Aorta (tissue), 5 donors: ENCODE data around the gene CLEC2D. TPM values are rescaled to one million over a fixed set of nuclear protein-coding genes. Genes with fewer than 3 reads are reported as not detected.
"Not testable (repeated sequence)": the region's sequence is repeated elsewhere in the genome, so short reads cannot be mapped to it uniquely, and the experiment has no call there.

Source experiments
- ATAC-seq: fragments of 200-7000 bp; cut with Tn5 transposase; one replicate; pipeline ENCODE4 v1.9.1; 2022; ENCODE audit warnings: moderate library complexity; ENCODE audit not compliant: low FRiP score
- DNase-seq, 2 donors: peaks; one replicate each; pipeline ENCODE4 v3.0.0-alpha.2; 2020
- H3K27ac ChIP-seq, 2 donors: one replicate each; pipeline ENCODE4 v1.5.1; 2013; ENCODE audit warnings: low read length in 2 of 2, mild to moderate bottlenecking in 2 of 2, moderate library complexity in 2 of 2, control low read depth in 1 of 2, inconsistent platforms in 1 of 2, low read depth in 1 of 2
- H3K27me3 ChIP-seq, 2 donors: one replicate each; pipeline ENCODE4 v1.6.1; 2013; ENCODE audit warnings: control low read depth in 1 of 2, low read length in 1 of 2, mild to moderate bottlenecking in 1 of 2, moderate library complexity in 1 of 2; ENCODE audit not compliant: insufficient read depth in 2 of 2, control insufficient read depth in 1 of 2
- H3K36me3 ChIP-seq, 2 donors: one replicate each; pipeline ENCODE4 v1.6.1; 2013; ENCODE audit warnings: control low read depth in 1 of 2, low read length in 1 of 2, mild to moderate bottlenecking in 1 of 2; ENCODE audit not compliant: insufficient read depth in 2 of 2, control insufficient read depth in 1 of 2
- H3K4me1 ChIP-seq, 2 donors: one replicate each; pipeline ENCODE4 v1.6.1; 2013; ENCODE audit warnings: low read length in 2 of 2, control low read depth in 1 of 2, mild to moderate bottlenecking in 1 of 2, moderate library complexity in 1 of 2; ENCODE audit not compliant: insufficient read depth in 2 of 2, control insufficient read depth in 1 of 2
- H3K4me3 ChIP-seq, 2 donors: one replicate each; pipeline ENCODE4 v1.5.1; 2013; ENCODE audit warnings: low read length in 2 of 2, control low read depth in 1 of 2, mild to moderate bottlenecking in 1 of 2
- H3K9me3 ChIP-seq: one replicate; pipeline ENCODE4 v1.6.1; 2013; ENCODE audit warnings: mild to moderate bottlenecking, low read length; ENCODE audit not compliant: control insufficient read depth
- whole genome bisulfite sequencing, 2 donors: extraction: QIAGEN DNeasy Blood & Tissue Kit; methylation state at CpG; one replicate each; pipeline ENCODE4 v1.1.7; 2013; 5-methylcytosine and 5-hydroxymethylcytosine counted together
- intact Hi-C, 2 donors: fragments of 100-400 bp; cut with DNase I; formaldehyde crosslinking; loops; one replicate each; pipeline versions ENCODE4 v1.14.2 to v1.15.0; 2022
- polyA plus RNA-seq, 2 donors: library from polyadenylated mRNA; stranded (reverse); fragments of 200-250 nt; gene quantifications; one replicate each; pipeline ENCODE4 v1.2.3, GENCODE V29; 2013
- total RNA-seq, 2 donors: library from RNA; stranded (reverse); fragmentation: NEBNext Ultra II Directional; extraction: Animal tissue kit (Norgen Biotek cat#: 25700); gene quantifications; one replicate each; pipeline ENCODE4 v1.2.1, GENCODE V29; 2021
- donor health status: healthy with polysubstance abuse.
- donor health status: Bipolar disorder and iron deficiency.
- donor health status: DM: no; HTN: no; CAD: no.
- donor health status: DM: no; HTN: no; CAD: no.
- donor health status: DM: yes; HTN: yes; CAD: no.

Gene CLEC2D
- total and polyA plus RNA-seq, 4 donors: 0.25 to 36.5 (median 9.5) TPM

GRCh38 chr12:9711664-9712063, 42.2 kb downstream of the CLEC2D start:
- intact Hi-C loops: no loop called here
- Histone ChIP-seq H3K9me3 (no peaks in the 10 kb centered on the region), H3K36me3 (no peaks in the 10 kb centered on the region), H3K4me1 (no peaks in the 10 kb centered on the region), H3K27ac (no peak overlapping the region), H3K4me3 (no peak overlapping the region), H3K27me3 (no peaks in the 10 kb centered on the region)
- no peak for ATAC-seq
- DNase-seq: no peak
- 85 to 93% methylated on average over 1 of the region's 1 CpG for WGBS, 2 donors

GRCh38 chr12:9713032-9713558, 43.6 kb downstream of the CLEC2D start:
- H3K4me3 ChIP-seq, DNase-seq, H3K27ac ChIP-seq, H3K27me3 ChIP-seq, ATAC-seq, intact Hi-C loops, H3K36me3 ChIP-seq, H3K9me3 ChIP-seq, H3K4me1 ChIP-seq: not testable (repeated sequence)
- 77 to 82% methylated on average over 6 of the region's 6 CpGs for WGBS, 2 donors

DNA sequence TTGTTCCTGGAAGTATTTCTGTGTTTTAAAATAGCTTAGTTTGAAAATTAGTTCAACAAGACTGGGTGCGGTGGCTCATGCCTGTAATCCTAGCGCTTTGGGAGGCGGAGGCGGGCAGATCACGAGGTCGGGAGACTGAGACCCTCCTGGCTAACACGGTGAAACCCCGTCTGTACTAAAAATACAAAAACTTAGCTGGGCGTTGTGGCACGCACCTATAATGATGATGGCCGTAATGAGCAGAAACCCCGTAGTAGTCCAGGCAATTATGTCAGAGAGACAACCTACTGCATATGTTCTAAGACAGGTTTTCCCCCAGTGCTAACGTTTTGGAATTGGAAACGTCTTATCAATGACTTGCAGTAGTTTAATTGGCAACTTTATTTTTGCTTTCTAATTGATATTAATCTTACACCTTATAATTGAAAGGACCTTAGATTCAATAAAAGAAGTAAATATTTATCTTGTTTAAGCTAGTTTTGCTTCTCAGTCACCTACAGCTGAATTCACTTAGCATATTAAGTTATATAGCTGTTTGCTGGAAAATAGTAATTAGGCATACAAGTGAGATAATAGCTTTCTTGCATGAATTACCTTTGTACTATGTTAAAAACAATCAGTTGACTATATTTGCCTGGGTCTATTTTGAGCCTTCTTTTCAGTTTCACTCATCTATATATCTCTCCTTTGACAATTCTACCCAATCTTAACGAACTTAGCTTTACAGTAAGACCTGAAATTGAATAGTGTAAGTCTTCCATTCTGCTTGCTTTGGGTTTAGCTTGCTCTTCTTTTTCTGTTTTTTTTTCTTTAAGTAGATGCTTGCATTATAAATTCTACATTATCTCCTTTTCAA, 47.8 kb downstream of the CLEC2D start:
- no peak for ATAC-seq
- intact Hi-C loops: no loop called here
- 88 to 89% methylated on average over 15 of the region's 15 CpGs for WGBS, 2 donors
- Histone ChIP-seq H3K27ac (no peak overlapping the region), H3K4me3 (no peak overlapping the region), H3K27me3 (no peaks in the 10 kb centered on the region), H3K36me3 (no peaks in the 10 kb centered on the region), H3K9me3 (peaks cover 2% of the 10 kb centered on the region), H3K4me1 (no peaks in the 10 kb centered on the region)
- DNase-seq: no peak

GRCh38 chr12:9718968-9719367, 49.5 kb downstream of the CLEC2D start:
- WGBS, 2 donors: 91 to 95% methylated on average over 7 of the region's 7 CpGs
- H3K27ac ChIP-seq: no peak overlapping the region
- intact Hi-C loops: no loop called here

GRCh38 chr12:9719790-9720189, 50.3 kb downstream of the CLEC2D start:
- Histone ChIP-seq H3K36me3 (no peaks in the 10 kb centered on the region), H3K9me3 (peaks cover 2% of the 10 kb centered on the region), H3K4me3 (no peak overlapping the region), H3K27ac (no peak overlapping the region), H3K4me1 (no peaks in the 10 kb centered on the region), H3K27me3 (no peaks in the 10 kb centered on the region)
- ATAC-seq (no peak), DNase-seq (no peak)
- 41 to 86% methylated on average over 1 of the region's 1 CpG for WGBS, 2 donors
- intact Hi-C loops: no loop called here

More at GRCh38 chr12:9718968-9719367, 49.5 kb downstream of the CLEC2D start:
- peaks cover 2% of the 10 kb centered on the region for H3K9me3 ChIP-seq
- ATAC-seq (no peak), DNase-seq (no peak)
- no peak overlapping the region for H3K4me3 ChIP-seq
- H3K4me1 ChIP-seq: no peaks in the 10 kb centered on the region
- H3K36me3 ChIP-seq: no peaks in the 10 kb centered on the region
- no peaks in the 10 kb centered on the region for H3K27me3 ChIP-seq

DNA sequence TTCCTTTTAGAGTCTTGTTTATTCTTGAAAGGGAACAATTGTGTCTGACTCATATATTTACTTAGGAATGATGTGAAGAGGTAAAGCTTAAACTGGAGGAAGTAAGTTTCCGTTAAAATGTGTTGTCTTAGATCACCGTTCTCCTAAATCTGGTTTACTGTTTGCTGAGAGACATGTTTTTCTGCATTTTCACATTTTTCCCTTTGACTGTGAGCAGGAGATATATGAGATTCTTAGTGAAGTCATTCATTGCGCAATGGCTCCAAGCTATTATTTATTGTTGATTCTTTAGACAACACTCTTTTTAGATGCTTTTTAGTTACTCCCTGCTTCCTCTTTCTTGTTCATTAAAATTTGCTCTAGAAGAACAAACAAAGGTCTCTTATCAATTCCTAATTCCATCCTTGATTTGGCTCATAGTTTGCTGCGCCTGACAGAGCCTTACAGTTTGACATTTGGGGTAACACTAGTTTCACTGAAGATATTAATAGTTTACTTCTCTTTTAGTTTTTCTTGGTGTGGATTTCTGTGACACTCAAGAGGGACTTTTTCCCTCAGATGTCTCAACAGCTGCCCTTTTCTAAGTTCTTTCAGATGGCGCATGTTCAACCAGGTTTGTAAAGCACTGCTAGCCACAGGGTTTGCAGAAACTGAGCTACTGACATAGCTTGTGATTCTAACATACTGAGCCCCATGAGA, 52.0 kb downstream of the CLEC2D start:
- peaks cover 2% of the 10 kb centered on the region for H3K9me3 ChIP-seq
- ATAC-seq: no peak
- no peaks in the 10 kb centered on the region for H3K36me3 ChIP-seq
- no peak for DNase-seq
- H3K4me3 ChIP-seq: no peak overlapping the region
- intact Hi-C loops: no loop called here
- no peaks in the 10 kb centered on the region for H3K27me3 ChIP-seq
- H3K4me1 ChIP-seq: no peaks in the 10 kb centered on the region
- 64 to 66% methylated on average over 5 of the region's 5 CpGs for WGBS, 2 donors
- no peak overlapping the region for H3K27ac ChIP-seq

- DNase-seq (no peak), ATAC-seq (no peak)
- 81 to 85% methylated on average over 1 of the region's 1 CpG for WGBS, 2 donors
- H3K27me3 ChIP-seq: no peaks in the 10 kb centered on the region
- no peak overlapping the region for H3K4me3 ChIP-seq
- peaks cover 2% of the 10 kb centered on the region for H3K9me3 ChIP-seq
- no peaks in the 10 kb centered on the region for H3K36me3 ChIP-seq
- intact Hi-C loops: no loop called here
- no peak overlapping the region for H3K27ac ChIP-seq
- H3K4me1 ChIP-seq: no peaks in the 10 kb centered on the region
These were observed 54.5 kb downstream of the CLEC2D start for GRCh38 chr12:9724023-9724422.

DNA sequence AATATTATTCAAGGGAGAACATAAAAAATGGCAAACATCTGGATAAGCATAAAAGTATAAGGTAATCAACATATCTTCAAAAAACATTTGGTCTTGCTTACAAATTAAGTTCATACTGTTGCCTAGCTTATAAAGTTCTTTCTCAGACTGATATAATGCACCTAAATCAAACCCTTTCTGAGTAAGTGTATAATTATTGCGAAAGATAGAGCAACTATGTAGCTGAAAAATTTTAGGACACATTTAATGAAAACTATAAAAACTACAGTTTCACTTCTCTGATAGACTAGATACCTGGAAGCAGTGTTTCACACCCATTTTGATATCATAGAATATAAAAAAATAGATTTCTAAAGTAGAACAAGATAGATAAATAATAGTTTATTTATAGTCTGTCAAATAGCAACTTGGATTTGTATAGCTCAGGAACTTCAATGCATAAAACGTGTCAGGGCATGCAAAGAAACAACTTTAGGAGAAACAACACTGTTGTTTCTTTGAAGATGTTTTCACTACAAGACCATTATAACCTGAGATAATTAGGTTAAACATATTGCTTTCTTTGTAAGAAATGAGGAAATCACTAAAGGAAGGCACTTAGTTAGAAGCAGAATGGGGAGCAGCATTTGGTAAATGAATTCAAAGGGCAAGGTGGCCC, 55.8 kb downstream of the CLEC2D start:
- Histone ChIP-seq H3K27ac (no peak overlapping the region), H3K36me3 (no peaks in the 10 kb centered on the region), H3K27me3 (no peaks in the 10 kb centered on the region), H3K4me3 (no peak overlapping the region), H3K9me3 (no peaks in the 10 kb centered on the region), H3K4me1 (no peaks in the 10 kb centered on the region)
- ATAC-seq (no peak), DNase-seq (no peak)
- 45 to 62% methylated on average over 2 of the region's 2 CpGs for WGBS, 2 donors
- intact Hi-C loops: no loop called here
